DOHH2 (cell line): Measurements from ENCODE around the gene CDH4.

ENCODE experiments used
- CTCF ChIP-seq: fragments of 200-600 bp; sonication (generic); IDR thresholded peaks from one replicate; pipeline ENCODE4 v1.5.1; 2014; ENCODE audit warnings: antibody characterized with exemption, mild to moderate bottlenecking, low read depth, low read length; ENCODE audit not compliant: poor library complexity, severe bottlenecking
- EZH2phosphoT487 ChIP-seq: fragments of 200-600 bp; sonication (generic); IDR thresholded peaks from 2 replicates; pipeline ENCODE4 v1.6.1; 2017; ENCODE audit warnings: borderline replicate concordance, mild to moderate bottlenecking, antibody characterized with exemption, low read length, moderate library complexity, mixed read lengths

- no peak for TF ChIP-seq CTCF
- TF ChIP-seq EZH2phosphoT487: no peak
Observed at GRCh38 chr20:61548069-61548468, 296.0 kb downstream of the CDH4 start.
